Measurements from ENCODE around the gene SCAMP2.
"Not testable (repeated sequence)": the region's sequence is repeated elsewhere in the genome, so short reads cannot be mapped to it uniquely, and the experiment has no call there.

The SCAMP2 gene

GRCh38 chr15:74889883-74890664, 16.9 kb upstream of the SCAMP2 start, which contains the start of gene MPI:
TSS of gene MPI (plus strand) at chr15:74890042. CDS start at chr15:74890074, 32 bp downstream.
- peak; percentile 95 for DNase-seq

GRCh38 chr15:74889390-74889882, 16.3 kb upstream of the SCAMP2 start:
- peak; percentile 60 for DNase-seq

GRCh38 chr15:74888716-74889115, 15.6 kb upstream of the SCAMP2 start:
- no peak for DNase-seq

GRCh38 chr15:74887537-74888193, 14.5 kb upstream of the SCAMP2 start:
- not testable (repeated sequence) for DNase-seq

GRCh38 chr15:74885461-74885860, 12.3 kb upstream of the SCAMP2 start:
- no peak for DNase-seq

- DNase-seq, result no peak
Observed at GRCh38 chr15:74884428-74885223, 11.5 kb upstream of the SCAMP2 start.

GRCh38 chr15:74882528-74882927, 9.4 kb upstream of the SCAMP2 start:
- DNase-seq, result no peak

- DNase-seq, result no peak
Observed at GRCh38 chr15:74878273-74878672, 5.1 kb upstream of the SCAMP2 start.

- DNase-seq, result no peak
Observed at GRCh38 chr15:74873756-74874424, 725 bp upstream of the SCAMP2 start.

- DNase-seq, result no peak
Observed at GRCh38 chr15:74872702-74873035, 496 bp downstream of the SCAMP2 start.

- no peak for DNase-seq
Observed at GRCh38 chr15:74870436-74871215, 2.5 kb downstream of the SCAMP2 start.

- peak; percentile 98 for DNase-seq
Observed at GRCh38 chr15:74869726-74870407, 3.3 kb downstream of the SCAMP2 start.

GRCh38 chr15:74869372-74869725, 3.8 kb downstream of the SCAMP2 start:
- DNase-seq, result no peak

GRCh38 chr15:74868059-74868458, 5.1 kb downstream of the SCAMP2 start:
- peak; percentile 94 for DNase-seq

GRCh38 chr15:74867466-74868038, 5.6 kb downstream of the SCAMP2 start:
- DNase-seq, result peak; percentile 76

GRCh38 chr15:74866090-74866489, 7.1 kb downstream of the SCAMP2 start:
- no peak for DNase-seq

- DNase-seq, result no peak
Observed at GRCh38 chr15:74865316-74865715, 7.8 kb downstream of the SCAMP2 start.

- no peak for DNase-seq
Observed at GRCh38 chr15:74864296-74864695, 8.9 kb downstream of the SCAMP2 start.

GRCh38 chr15:74863239-74864056, 9.7 kb downstream of the SCAMP2 start:
- no peak for DNase-seq

- DNase-seq, result no peak
Observed at GRCh38 chr15:74858369-74858740, 14.8 kb downstream of the SCAMP2 start.

All from hematopoietic multipotent progenitor cell treated with erythropoietin and hydrocortisone succinate and interleukin-3 and kit ligand, for 4 days (in vitro differentiated cells).